BJ (cell line): ENCODE results near the gene SNX20. TPM values are rescaled to one million over a fixed set of nuclear protein-coding genes. Genes with fewer than 3 reads are reported as not detected.

Source experiments
- CTCF ChIA-PET: fragments of 350-600 bp; formaldehyde crosslinking; extraction: SDS; loops from one replicate; lab custom pipeline; 2021; ENCODE audit warnings: antibody characterized with exemption, inconsistent platforms; lab: Yijun Ruan, JAX
- POLR2A ChIA-PET: fragments of 300-600 bp; sonication (Branson Sonifier 250); formaldehyde crosslinking; extraction: SDS; loops from one replicate; lab custom pipeline; 2021; ENCODE audit warnings: antibody characterized with exemption; lab: Charles Lee
- DNase-seq: peaks from one replicate; pipeline ENCODE4 v3.0.0-alpha.2; 2011; ENCODE audit warnings: low read depth
- H3K27me3 ChIP-seq: 2 replicates; pipeline ENCODE4 v1.6.0; 2011; ENCODE audit warnings: low read length; ENCODE audit not compliant: control insufficient read depth, insufficient read depth
- H3K36me3 ChIP-seq: 2 replicates; pipeline ENCODE4 v1.5.1; 2011; ENCODE audit warnings: low read length; ENCODE audit not compliant: control insufficient read depth, insufficient read depth
- H3K4me3 ChIP-seq: 2 replicates; pipeline ENCODE4 v1.5.1; 2011; ENCODE audit warnings: low read depth, mild to moderate bottlenecking, control low read depth, low read length
- CTCF ChIP-seq: IDR thresholded peaks from 2 replicates; pipeline ENCODE4 v1.5.1; 2011; ENCODE audit warnings: low read depth, mild to moderate bottlenecking, control low read depth, inconsistent platforms, low read length, moderate library complexity; ENCODE audit not compliant: insufficient read depth
- polyA plus RNA-seq: library from polyadenylated mRNA; depleted of rRNA; stranded (reverse); fragments of >200 nt; gene quantifications from 2 replicates; pipeline ENCODE4 v1.2.3, GENCODE V29; 2011

SNX20 gene
- polyA plus RNA-seq, 1 experiment: not detected

GRCh38 chr16:50677351-50677750 is 3.8 kb downstream of the SNX20 start:
- no peak for DNase-seq
- peak; percentile 22; the same call in 1 of the 2 replicates for TF ChIP-seq CTCF
- POLR2A ChIA-PET: no interaction called here
- Histone ChIP-seq H3K4me3 (no peak overlapping the region), H3K36me3 (no peaks in the 10 kb centered on the region), H3K27me3 (no peaks in the 10 kb centered on the region; the same call in none of the 2 replicates)
- CTCF ChIA-PET: interaction anchor here (0.9 to 9.8 kb wide), 3 partner anchors 11 to 129 kb away, joined by 3 to 105 read pairs (median 5); no protein-coding TSS in a partner anchor

- H3K4me3 ChIP-seq: no peak overlapping the region
- TF ChIP-seq CTCF: no peak
- POLR2A ChIA-PET: no interaction called here
- CTCF ChIA-PET: interaction anchor here (0.9 to 9.8 kb wide), 3 partner anchors 10 to 130 kb away, joined by 3 to 105 read pairs (median 5); no protein-coding TSS in a partner anchor
- H3K27me3 ChIP-seq: no peaks in the 10 kb centered on the region; the same call in none of the 2 replicates
- H3K36me3 ChIP-seq: no peaks in the 10 kb centered on the region
- DNase-seq: no peak
Observed at GRCh38 chr16:50676684-50677225, 4.4 kb downstream of the SNX20 start.

GRCh38 chr16:50675686-50676610 is 5.2 kb downstream of the SNX20 start:
- no peaks in the 10 kb centered on the region for H3K36me3 ChIP-seq
- ChIA-PET CTCF (interaction anchor here (1.9 to 9.8 kb wide), 2 partner anchors 10 to 130 kb away, joined by 5 to 105 read pairs; no protein-coding TSS in a partner anchor), POLR2A (no interaction called here)
- no peak for DNase-seq
- TF ChIP-seq CTCF: no peak
- H3K4me3 ChIP-seq: no peak overlapping the region
- no peaks in the 10 kb centered on the region; the same call in none of the 2 replicates for H3K27me3 ChIP-seq

GRCh38 chr16:50674831-50675230 is 6.3 kb downstream of the SNX20 start:
- POLR2A ChIA-PET: no interaction called here
- no peak for DNase-seq
- Histone ChIP-seq H3K36me3 (no peaks in the 10 kb centered on the region), H3K27me3 (no peaks in the 10 kb centered on the region; the same call in none of the 2 replicates), H3K4me3 (no peak overlapping the region)
- TF ChIP-seq CTCF: no peak
- CTCF ChIA-PET: interaction anchor here (1.9 to 9.8 kb wide), 2 partner anchors 9 to 132 kb away, joined by 5 to 105 read pairs; no protein-coding TSS in a partner anchor
